Measurements from ENCODE around the gene RNU6-9.

The RNU6-9 gene

DNA sequence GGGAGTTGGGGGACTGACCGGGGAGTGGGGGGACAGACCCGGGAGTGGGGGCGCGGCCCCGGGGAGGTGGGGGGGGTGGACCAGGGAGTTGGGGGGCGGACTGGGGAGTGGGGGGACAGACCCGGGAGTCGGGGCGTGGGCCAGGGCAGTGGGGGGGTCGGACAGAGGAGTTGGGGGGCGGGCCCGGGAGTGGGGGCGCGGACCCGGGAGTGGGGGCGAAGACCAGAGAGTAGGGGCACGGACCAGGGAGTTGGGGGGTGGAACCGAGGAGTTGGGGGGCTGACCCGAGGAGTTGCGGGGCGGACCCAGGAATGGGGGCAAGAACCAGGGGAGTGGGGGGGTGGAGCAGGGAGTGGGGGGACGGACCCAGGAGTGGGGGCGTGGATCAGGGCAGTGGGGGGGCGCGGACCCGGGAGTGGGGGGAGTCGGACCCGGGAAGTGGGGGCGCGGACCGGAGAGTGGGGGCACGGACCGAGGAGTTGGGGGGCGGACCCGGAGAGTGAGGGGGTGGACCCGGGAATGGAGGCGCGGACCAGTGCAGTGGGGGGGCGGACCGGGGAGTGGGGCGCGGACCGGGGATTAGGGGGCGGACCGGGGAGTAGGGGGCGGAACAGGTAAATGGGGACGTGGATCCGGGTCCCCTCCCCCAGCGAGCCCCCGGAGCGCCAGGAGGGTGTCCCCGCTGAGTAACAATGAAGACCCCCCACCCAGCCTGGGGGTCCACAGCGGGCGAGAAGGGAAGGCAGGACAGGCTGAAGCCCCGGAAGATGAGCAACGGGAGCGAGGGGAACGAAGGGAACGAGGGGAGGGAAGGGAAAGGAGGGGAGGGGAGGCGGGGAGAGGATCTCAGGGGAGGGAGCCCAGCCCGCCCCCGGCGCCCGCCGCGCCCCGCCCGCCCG lies 19.1 kb downstream of the RNU6-9 start:
- H3K27me3 ChIP-seq (ENCODE audit: insufficient read depth, low read length) = peaks cover 6% of the 10 kb centered on the region
- no peak overlapping the region for H2AFZ ChIP-seq (ENCODE audit: low read length, unreplicated experiment)
- peaks cover 5% of the 10 kb centered on the region for H3K79me2 ChIP-seq (ENCODE audit: control insufficient read depth, insufficient read depth, low read length, unreplicated experiment)
- H3K27ac ChIP-seq (ENCODE audit: low read depth, low read length) = no peak overlapping the region
- no peaks in the 10 kb centered on the region for H3K4me1 ChIP-seq (ENCODE audit: control insufficient read depth, insufficient read depth, low read length, unreplicated experiment)
- peak overlapping the region; percentile 89 for H3K4me3 ChIP-seq (ENCODE audit: low read depth, low read length)
- H3K36me3 ChIP-seq (ENCODE audit: insufficient read depth, low read length) = no peaks in the 10 kb centered on the region

DNA sequence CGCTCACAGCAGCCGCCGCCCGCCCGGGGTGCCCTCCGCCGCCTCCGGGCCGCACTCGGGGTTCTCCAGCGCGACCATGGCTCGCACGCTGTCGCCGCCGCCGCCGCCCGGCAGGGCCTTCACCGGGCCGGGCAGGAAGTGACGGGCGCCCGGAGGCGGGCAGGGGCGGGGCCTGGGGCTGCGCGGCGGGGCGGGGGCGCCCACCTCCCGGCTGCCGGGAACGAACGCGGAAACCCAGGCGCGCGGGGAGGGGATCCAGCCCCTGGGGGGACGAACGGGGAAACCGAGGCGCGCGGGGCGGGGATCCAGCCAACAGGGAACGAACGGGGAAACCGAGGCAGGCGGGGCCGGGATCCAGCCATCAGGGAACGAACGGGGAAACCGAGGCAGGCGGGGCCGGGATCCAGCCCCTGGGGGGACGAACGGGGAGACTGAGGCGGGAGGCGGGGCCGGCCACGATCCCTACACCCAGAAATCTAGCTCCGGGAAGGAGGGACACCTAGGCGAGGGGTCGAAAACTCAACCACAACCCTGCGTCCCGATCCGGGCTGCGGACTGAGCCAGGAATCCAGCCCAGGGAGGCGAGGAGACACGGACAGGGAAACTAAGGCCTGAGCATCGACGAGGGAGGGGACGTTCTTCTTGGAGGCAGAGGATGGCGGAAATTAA lies 19.9 kb downstream of the RNU6-9 start, which contains the start of gene R3HDM4:
Gene R3HDM4 (minus strand): TSS at position 140 of the 669 bp plus-strand sequence. CDS start 62 bp downstream, at position 78.
- Histone ChIP-seq H3K36me3 (ENCODE audit: insufficient read depth, low read length) (no peaks in the 10 kb centered on the region), H2AFZ (ENCODE audit: low read length, unreplicated experiment) (peak within 1 kb of the TSS; percentile 22), H3K27ac (ENCODE audit: low read depth, low read length) (peak within 1 kb of the TSS; percentile 13), H3K79me2 (ENCODE audit: control insufficient read depth, insufficient read depth, low read length, unreplicated experiment) (peaks cover 5% of the 10 kb centered on the region), H3K4me1 (ENCODE audit: control insufficient read depth, insufficient read depth, low read length, unreplicated experiment) (peaks cover 5% of the 10 kb centered on the region), H3K4me3 (ENCODE audit: low read depth, low read length) (peak within 1 kb of the TSS; percentile 89), H3K27me3 (ENCODE audit: insufficient read depth, low read length) (peaks cover 14% of the 10 kb centered on the region)

DNA sequence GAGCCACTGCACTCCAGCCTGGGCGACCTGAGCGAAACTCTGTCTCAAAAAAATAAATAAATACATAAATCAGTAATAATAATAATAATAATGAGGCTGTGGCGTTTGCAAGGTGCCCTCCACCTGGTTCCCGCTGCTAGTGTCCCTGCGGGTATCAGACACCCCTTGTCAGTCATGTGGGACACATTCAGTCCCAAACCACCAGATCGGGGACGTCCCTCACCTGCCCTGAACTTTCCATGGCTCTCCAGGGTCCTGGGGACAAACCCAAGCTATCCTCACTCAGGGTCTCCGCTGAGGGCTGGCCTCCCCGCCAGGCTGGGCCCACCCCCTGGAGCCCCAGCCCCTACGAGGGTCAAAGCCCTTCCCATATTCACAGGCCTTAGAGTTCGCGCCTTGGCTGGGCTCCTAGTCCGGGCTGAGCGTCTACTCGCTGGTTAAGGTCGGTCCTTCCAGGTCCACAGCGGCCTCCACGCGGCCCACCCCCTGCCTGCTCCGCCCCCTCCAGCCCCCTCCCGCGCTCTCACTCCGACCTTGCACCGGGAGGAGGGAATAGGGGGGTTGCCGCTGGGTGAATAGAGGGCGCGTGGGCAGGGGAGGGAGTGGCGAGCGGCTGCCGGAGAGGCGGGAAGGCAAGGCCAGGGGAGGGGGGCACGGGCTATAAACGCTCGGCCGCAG lies 23.5 kb downstream of the RNU6-9 start:
- Histone ChIP-seq H3K4me1 (ENCODE audit: control insufficient read depth, insufficient read depth, low read length, unreplicated experiment) (peaks cover 5% of the 10 kb centered on the region), H3K79me2 (ENCODE audit: control insufficient read depth, insufficient read depth, low read length, unreplicated experiment) (no peaks in the 10 kb centered on the region), H3K4me3 (ENCODE audit: low read depth, low read length) (no peak overlapping the region), H2AFZ (ENCODE audit: low read length, unreplicated experiment) (no peak overlapping the region), H3K36me3 (ENCODE audit: insufficient read depth, low read length) (no peaks in the 10 kb centered on the region), H3K27ac (ENCODE audit: low read depth, low read length) (no peak overlapping the region), H3K27me3 (ENCODE audit: insufficient read depth, low read length) (peaks cover 35% of the 10 kb centered on the region)

DNA sequence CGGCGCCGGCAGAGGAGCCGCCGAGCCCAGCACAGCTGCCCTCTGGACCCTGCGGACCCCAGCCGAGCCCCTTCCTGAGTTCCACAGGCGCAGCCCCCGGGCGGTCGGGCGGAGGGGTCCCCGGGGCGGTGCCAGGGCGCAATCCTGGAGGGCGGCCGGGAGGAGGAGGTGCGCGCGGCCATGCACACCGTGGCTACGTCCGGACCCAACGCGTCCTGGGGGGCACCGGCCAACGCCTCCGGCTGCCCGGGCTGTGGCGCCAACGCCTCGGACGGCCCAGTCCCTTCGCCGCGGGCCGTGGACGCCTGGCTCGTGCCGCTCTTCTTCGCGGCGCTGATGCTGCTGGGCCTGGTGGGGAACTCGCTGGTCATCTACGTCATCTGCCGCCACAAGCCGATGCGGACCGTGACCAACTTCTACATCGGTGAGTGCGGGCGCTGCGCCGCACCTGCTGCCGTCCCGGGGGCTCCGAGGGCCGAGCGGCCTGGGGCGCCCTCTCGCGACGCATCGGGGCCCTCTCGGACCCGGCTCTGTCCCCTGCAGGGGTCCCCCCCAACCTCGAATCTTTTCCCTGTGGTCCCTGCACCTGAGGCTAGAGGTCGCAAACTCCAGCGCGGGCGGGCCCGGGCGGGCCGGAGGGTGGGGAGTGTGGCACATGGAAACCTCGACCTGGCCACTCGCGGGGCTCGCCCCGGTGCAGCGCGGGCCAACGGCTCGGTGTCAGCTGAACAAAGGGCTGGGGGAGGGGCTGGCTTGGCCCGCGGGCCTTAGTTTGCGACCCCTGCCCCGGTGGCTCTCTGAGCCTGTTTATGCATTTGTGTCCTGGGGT lies 24.3 kb downstream of the RNU6-9 start, which contains the start of gene KISS1R:
Gene KISS1R (plus strand): TSS at position 11 of the 829 bp plus-strand sequence. CDS start 170 bp downstream, at position 181.
- H3K36me3 ChIP-seq (ENCODE audit: insufficient read depth, low read length) = no peaks in the 10 kb centered on the region
- peaks cover 35% of the 10 kb centered on the region for H3K27me3 ChIP-seq (ENCODE audit: insufficient read depth, low read length)
- peak within 1 kb of the TSS; percentile 45; the same call in 1 of the 2 replicates for H3K4me3 ChIP-seq (ENCODE audit: low read depth, low read length)
- peaks cover 5% of the 10 kb centered on the region for H3K4me1 ChIP-seq (ENCODE audit: control insufficient read depth, insufficient read depth, low read length, unreplicated experiment)
- H2AFZ ChIP-seq (ENCODE audit: low read length, unreplicated experiment) = no peak within 1 kb of the TSS
- no peaks in the 10 kb centered on the region for H3K79me2 ChIP-seq (ENCODE audit: control insufficient read depth, insufficient read depth, low read length, unreplicated experiment)
- H3K27ac ChIP-seq (ENCODE audit: low read depth, low read length) = no peak within 1 kb of the TSS

DNA sequence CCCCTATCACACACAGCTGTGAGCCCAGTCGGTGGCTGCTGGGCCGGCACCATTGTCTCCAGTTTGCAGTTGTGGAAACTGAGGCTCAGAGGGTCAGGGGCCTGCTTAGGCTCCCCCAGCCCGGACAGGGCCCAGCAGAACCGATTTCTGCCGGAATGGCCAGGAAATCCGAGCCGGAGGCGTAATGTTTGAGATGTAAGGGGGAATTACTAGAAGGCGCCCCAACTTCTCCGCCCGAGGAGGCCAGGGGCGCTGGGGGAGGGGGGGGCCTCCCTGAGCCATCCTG lies 24.8 kb downstream of the RNU6-9 start:
- Histone ChIP-seq H3K4me1 (ENCODE audit: control insufficient read depth, insufficient read depth, low read length, unreplicated experiment) (peaks cover 5% of the 10 kb centered on the region), H3K27me3 (ENCODE audit: insufficient read depth, low read length) (peaks cover 35% of the 10 kb centered on the region), H3K79me2 (ENCODE audit: control insufficient read depth, insufficient read depth, low read length, unreplicated experiment) (no peaks in the 10 kb centered on the region), H3K4me3 (ENCODE audit: low read depth, low read length) (0 out of 2 replicates have a peak overlapping the region, but pooled peaks have one; percentile 45), H3K36me3 (ENCODE audit: insufficient read depth, low read length) (no peaks in the 10 kb centered on the region), H3K27ac (ENCODE audit: low read depth, low read length) (no peak overlapping the region), H2AFZ (ENCODE audit: low read length, unreplicated experiment) (no peak overlapping the region)

DNA sequence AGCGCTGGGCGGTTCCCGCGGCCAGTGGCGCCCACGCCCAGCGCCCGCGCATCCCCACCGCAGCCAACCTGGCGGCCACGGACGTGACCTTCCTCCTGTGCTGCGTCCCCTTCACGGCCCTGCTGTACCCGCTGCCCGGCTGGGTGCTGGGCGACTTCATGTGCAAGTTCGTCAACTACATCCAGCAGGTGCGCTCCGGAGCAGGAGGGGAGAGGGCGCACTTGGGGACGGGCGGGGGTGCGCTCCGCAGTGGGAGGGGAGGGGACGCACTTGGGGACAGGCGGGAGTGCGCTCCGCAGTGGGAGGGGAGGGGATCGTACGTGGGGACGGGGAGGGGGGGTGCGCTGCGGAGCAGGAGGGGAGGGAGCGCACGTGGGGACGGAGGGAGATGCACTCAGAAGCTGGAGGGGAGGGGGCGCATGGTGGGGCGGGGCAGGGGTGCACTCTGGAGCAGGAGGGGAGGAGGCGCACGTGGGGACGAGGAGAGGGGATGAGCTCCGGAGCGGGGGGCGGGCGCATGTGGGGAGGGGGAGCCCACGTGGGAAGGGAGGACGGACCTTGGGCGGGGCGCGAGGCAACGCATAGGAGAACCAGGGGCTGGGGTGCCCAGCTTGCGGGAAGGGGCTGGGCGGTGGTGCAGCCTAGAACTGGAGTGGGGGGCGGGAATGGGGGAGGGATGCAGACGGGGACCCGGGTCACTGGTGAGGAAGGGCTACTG lies 25.4 kb downstream of the RNU6-9 start:
- H2AFZ ChIP-seq (ENCODE audit: low read length, unreplicated experiment) = no peak overlapping the region
- H3K36me3 ChIP-seq (ENCODE audit: insufficient read depth, low read length) = no peaks in the 10 kb centered on the region
- H3K79me2 ChIP-seq (ENCODE audit: control insufficient read depth, insufficient read depth, low read length, unreplicated experiment) = no peaks in the 10 kb centered on the region
- H3K4me1 ChIP-seq (ENCODE audit: control insufficient read depth, insufficient read depth, low read length, unreplicated experiment) = peaks cover 5% of the 10 kb centered on the region
- no peak overlapping the region for H3K4me3 ChIP-seq (ENCODE audit: low read depth, low read length)
- peaks cover 35% of the 10 kb centered on the region for H3K27me3 ChIP-seq (ENCODE audit: insufficient read depth, low read length)
- H3K27ac ChIP-seq (ENCODE audit: low read depth, low read length) = no peak overlapping the region

DNA sequence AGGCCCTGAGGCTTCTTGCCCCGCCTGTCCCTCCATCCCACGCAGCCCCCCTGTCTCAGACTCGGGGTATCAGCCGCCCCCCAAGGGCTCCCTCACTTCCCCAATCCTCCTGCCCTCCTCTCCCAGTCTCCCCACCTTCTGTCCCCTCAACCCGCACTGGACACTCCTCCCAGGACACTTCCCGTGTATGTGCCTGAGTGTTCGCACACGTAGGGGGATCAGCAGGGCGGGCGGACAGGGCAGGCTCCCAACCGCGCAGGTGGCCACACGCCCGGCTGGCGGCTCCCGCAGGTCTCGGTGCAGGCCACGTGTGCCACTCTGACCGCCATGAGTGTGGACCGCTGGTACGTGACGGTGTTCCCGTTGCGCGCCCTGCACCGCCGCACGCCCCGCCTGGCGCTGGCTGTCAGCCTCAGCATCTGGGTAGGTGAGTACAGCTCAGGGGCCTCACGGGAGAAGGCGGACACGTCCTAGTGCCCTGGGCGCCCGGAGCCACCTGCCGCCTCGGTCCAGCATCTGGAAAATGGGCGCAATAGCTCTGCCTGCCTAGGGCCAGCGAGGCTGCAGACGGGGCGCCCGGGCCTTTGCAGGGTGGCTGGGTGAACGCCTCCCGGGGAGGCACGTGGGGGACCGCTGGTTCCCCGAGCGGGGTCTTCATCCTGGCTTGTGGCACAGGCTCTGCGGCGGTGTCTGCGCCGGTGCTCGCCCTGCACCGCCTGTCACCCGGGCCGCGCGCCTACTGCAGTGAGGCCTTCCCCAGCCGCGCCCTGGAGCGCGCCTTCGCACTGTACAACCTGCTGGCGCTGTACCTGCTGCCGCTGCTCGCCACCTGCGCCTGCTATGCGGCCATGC lies 26.1 kb downstream of the RNU6-9 start:
- Histone ChIP-seq H3K27me3 (ENCODE audit: insufficient read depth, low read length) (peaks cover 35% of the 10 kb centered on the region), H3K36me3 (ENCODE audit: insufficient read depth, low read length) (no peaks in the 10 kb centered on the region), H3K4me3 (ENCODE audit: low read depth, low read length) (no peak overlapping the region)

DNA sequence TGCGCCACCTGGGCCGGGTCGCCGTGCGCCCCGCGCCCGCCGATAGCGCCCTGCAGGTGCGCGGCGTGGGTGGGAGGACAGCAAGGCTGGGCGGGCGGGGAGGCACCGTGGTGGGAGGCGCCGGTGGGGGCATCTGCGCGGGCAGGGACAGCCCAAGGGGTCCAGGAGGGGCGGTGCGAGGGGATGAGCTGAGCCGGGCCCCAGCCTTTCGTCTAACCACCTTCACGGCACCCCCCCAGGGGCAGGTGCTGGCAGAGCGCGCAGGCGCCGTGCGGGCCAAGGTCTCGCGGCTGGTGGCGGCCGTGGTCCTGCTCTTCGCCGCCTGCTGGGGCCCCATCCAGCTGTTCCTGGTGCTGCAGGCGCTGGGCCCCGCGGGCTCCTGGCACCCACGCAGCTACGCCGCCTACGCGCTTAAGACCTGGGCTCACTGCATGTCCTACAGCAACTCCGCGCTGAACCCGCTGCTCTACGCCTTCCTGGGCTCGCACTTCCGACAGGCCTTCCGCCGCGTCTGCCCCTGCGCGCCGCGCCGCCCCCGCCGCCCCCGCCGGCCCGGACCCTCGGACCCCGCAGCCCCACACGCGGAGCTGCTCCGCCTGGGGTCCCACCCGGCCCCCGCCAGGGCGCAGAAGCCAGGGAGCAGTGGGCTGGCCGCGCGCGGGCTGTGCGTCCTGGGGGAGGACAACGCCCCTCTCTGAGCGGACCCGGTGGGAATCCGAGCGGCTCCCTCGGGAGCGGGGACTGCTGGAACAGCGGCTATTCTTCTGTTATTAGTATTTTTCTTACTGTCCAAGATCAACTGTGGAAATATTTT lies 27.0 kb downstream of the RNU6-9 start:
- Histone ChIP-seq H3K36me3 (ENCODE audit: insufficient read depth, low read length) (no peaks in the 10 kb centered on the region), H2AFZ (ENCODE audit: low read length, unreplicated experiment) (no peak overlapping the region), H3K27me3 (ENCODE audit: insufficient read depth, low read length) (peaks cover 35% of the 10 kb centered on the region), H3K79me2 (ENCODE audit: control insufficient read depth, insufficient read depth, low read length, unreplicated experiment) (no peaks in the 10 kb centered on the region), H3K27ac (ENCODE audit: low read depth, low read length) (no peak overlapping the region), H3K4me3 (ENCODE audit: low read depth, low read length) (peak overlapping the region; percentile 37), H3K4me1 (ENCODE audit: control insufficient read depth, insufficient read depth, low read length, unreplicated experiment) (peaks cover 5% of the 10 kb centered on the region)

More for the DNA sequence above, 26.1 kb downstream of the RNU6-9 start:
- H3K4me1 ChIP-seq (ENCODE audit: control insufficient read depth, insufficient read depth, low read length, unreplicated experiment) = peaks cover 5% of the 10 kb centered on the region
- H3K27ac ChIP-seq (ENCODE audit: low read depth, low read length) = no peak overlapping the region
- H3K79me2 ChIP-seq (ENCODE audit: control insufficient read depth, insufficient read depth, low read length, unreplicated experiment) = no peaks in the 10 kb centered on the region
- no peak overlapping the region for H2AFZ ChIP-seq (ENCODE audit: low read length, unreplicated experiment)

Measured in ACC112 (cell line).